CD14-positive monocyte (primary cell): ENCODE measurements around the gene PSG7. TPM values are rescaled to one million over a fixed set of nuclear protein-coding genes. Genes with fewer than 3 reads are reported as not detected.
"Not testable (repeated sequence)": the region's sequence is repeated elsewhere in the genome, so short reads cannot be mapped to it uniquely, and the experiment has no call there.

Source experiments
- DNase-seq, 3 donors: peaks; one replicate each; pipeline ENCODE4 v3.0.0-alpha.2; 2011 to 2022
- H2AFZ ChIP-seq: 2 replicates; pipeline ENCODE4 v1.6.0; 2012; ENCODE audit warnings: mild to moderate bottlenecking, low read depth, low read length, inconsistent platforms; ENCODE audit not compliant: insufficient read depth, poor library complexity, severe bottlenecking
- H3K27ac ChIP-seq, 2 donors: 1 replicate in 1 of 2; 2 replicates in 1 of 2; pipeline ENCODE4 v1.5.1; 2012 to 2013; ENCODE audit warnings: low read length in 2 of 2, control low read depth in 1 of 2, inconsistent platforms in 1 of 2, low read depth in 1 of 2, mild to moderate bottlenecking in 1 of 2
- H3K27me3 ChIP-seq, 2 donors: one replicate each; pipeline versions ENCODE4 v1.6.0 to v1.6.1; 2011 to 2013; ENCODE audit warnings: low read length in 2 of 2; ENCODE audit not compliant: control insufficient read depth in 2 of 2, insufficient read depth in 2 of 2
- H3K36me3 ChIP-seq, 2 donors: replicated peaks in 1 of 2; 1 replicate in 1 of 2; 2 replicates in 1 of 2; pipeline versions ENCODE4 v1.5.1 to v1.6.1; 2012 to 2013; ENCODE audit warnings: low read length in 2 of 2, control low read depth in 1 of 2, inconsistent platforms in 1 of 2, mild to moderate bottlenecking in 1 of 2; ENCODE audit not compliant: insufficient read depth in 2 of 2, control insufficient read depth in 1 of 2
- H3K4me1 ChIP-seq, 2 donors: 1 replicate in 1 of 2; 2 replicates in 1 of 2; pipeline versions ENCODE4 v1.5.1 to v1.6.1; 2012 to 2013; ENCODE audit warnings: low read length in 2 of 2, control low read depth in 1 of 2, inconsistent platforms in 1 of 2, mild to moderate bottlenecking in 1 of 2, moderate library complexity in 1 of 2; ENCODE audit not compliant: insufficient read depth in 2 of 2, control insufficient read depth in 1 of 2
- H3K4me2 ChIP-seq: replicated peaks from 2 replicates; pipeline ENCODE3; 2012; ENCODE audit warnings: low read length, moderate library complexity, mild to moderate bottlenecking; ENCODE audit not compliant: poor library complexity, severe bottlenecking; ENCODE audit errors: extremely low read depth
- H3K4me3 ChIP-seq, 3 experiments: fragments of 200-600 bp in 1 of 3; sonication (generic) in 1 of 3; replicated peaks in 1 of 3; 1 replicate in 2 of 3; 2 replicates in 1 of 3; pipeline ENCODE4 v1.5.1; 2011 to 2013; ENCODE audit warnings: low read length in 3 of 3, mild to moderate bottlenecking in 3 of 3, control low read depth in 2 of 3, low read depth in 2 of 3, inconsistent platforms in 1 of 3, moderate library complexity in 1 of 3
- H3K79me2 ChIP-seq: 2 replicates; pipeline ENCODE4 v1.6.0; 2012; ENCODE audit warnings: mild to moderate bottlenecking, control low read depth, inconsistent platforms, low read length, moderate library complexity; ENCODE audit not compliant: insufficient read depth
- H3K9ac ChIP-seq: 2 replicates; pipeline ENCODE4 v1.6.0; 2017; ENCODE audit warnings: low read length, mild to moderate bottlenecking; ENCODE audit not compliant: insufficient read depth, poor library complexity, severe bottlenecking
- H3K9me3 ChIP-seq, 2 donors: replicated peaks in 1 of 2; 1 replicate in 1 of 2; 2 replicates in 1 of 2; pipeline versions ENCODE4 v1.5.1 to v1.6.1; 2012 to 2013; ENCODE audit warnings: low read length in 2 of 2, control low read depth in 1 of 2; ENCODE audit not compliant: control insufficient read depth in 1 of 2, insufficient read depth in 1 of 2
- H4K20me1 ChIP-seq: 2 replicates; pipeline ENCODE4 v1.6.0; 2012; ENCODE audit warnings: mild to moderate bottlenecking, low read length, control low read depth, moderate library complexity; ENCODE audit not compliant: insufficient read depth
- H3K27ac Mint-ChIP-seq, 7 donors: one replicate each; pipeline ENCODE4 v1.8.0; 2020; ENCODE audit warnings: mild to moderate bottlenecking in 7 of 7, mixed read lengths in 7 of 7, moderate library complexity in 6 of 7, inconsistent platforms in 2 of 7
- H3K27me3 Mint-ChIP-seq, 3 donors: one replicate each; pipeline ENCODE4 v1.8.0; 2021 to 2022; ENCODE audit warnings: low read depth in 3 of 3, mild to moderate bottlenecking in 3 of 3, mixed read lengths in 3 of 3, moderate library complexity in 3 of 3, inconsistent platforms in 1 of 3
- H3K36me3 Mint-ChIP-seq, 2 donors: one replicate each; pipeline ENCODE4 v1.8.0; 2020; ENCODE audit warnings: mixed read lengths in 2 of 2, inconsistent platforms in 1 of 2, mild to moderate bottlenecking in 1 of 2
- H3K4me1 Mint-ChIP-seq: one replicate; pipeline ENCODE4 v1.8.0; 2020; ENCODE audit warnings: mild to moderate bottlenecking, mixed read lengths
- H3K4me3 Mint-ChIP-seq, 2 donors: one replicate each; pipeline ENCODE4 v1.8.0; 2020; ENCODE audit warnings: mild to moderate bottlenecking in 2 of 2, mixed read lengths in 2 of 2, moderate library complexity in 1 of 2
- H3K9me3 Mint-ChIP-seq, 7 donors: one replicate each; pipeline ENCODE4 v1.8.0; 2020 to 2022; ENCODE audit warnings: mixed read lengths in 7 of 7, mild to moderate bottlenecking in 6 of 7, moderate library complexity in 6 of 7, inconsistent platforms in 2 of 7
- CTCF ChIP-seq: fragments of 200-600 bp; IDR thresholded peaks from one replicate; pipeline ENCODE4 v1.8.0; 2022; ENCODE audit warnings: antibody characterized with exemption, mild to moderate bottlenecking
- WGBS: methylation state at CpG from one replicate; pipeline ENCODE4 v1.1.5; 2013; ENCODE audit warnings: missing lambda C conversion rate; ENCODE audit not compliant: insufficient coverage; 5-methylcytosine and 5-hydroxymethylcytosine counted together
- intact Hi-C, 2 donors: fragments of 100-400 bp; cut with micrococcal nuclease; formaldehyde crosslinking; loops; one replicate each; pipeline versions ENCODE4 v1.15.0 to v1.15.1; 2023
- polyA plus RNA-seq, 3 donors: library from polyadenylated mRNA; depleted of rRNA in 1 of 3; unstranded in 2 of 3; stranded (reverse) in 1 of 3; fragments of 300-500 nt in 2 of 3; fragments of >200 nt in 1 of 3; fragmentation: Illumina TruSeq in 2 of 3; gene quantifications; 1 replicate in 2 of 3; 2 replicates in 1 of 3; pipeline ENCODE4 v1.2.3, GENCODE V29; 2012 to 2021

PSG7 gene
- polyA plus RNA-seq, 3 donors = not detected

- no CpG with 5 or more reads among the region's 3 CpGs for WGBS
Observed at GRCh38 chr19:42919757-42920079, 17.3 kb downstream of the PSG7 start.

GRCh38 chr19:42919070-42919756, 17.8 kb downstream of the PSG7 start:
- H3K4me1 ChIP-seq, H3K4me3 Mint-ChIP-seq, H4K20me1 ChIP-seq, DNase-seq, H3K27me3 ChIP-seq, H3K4me3 ChIP-seq, H3K9ac ChIP-seq, H3K36me3 ChIP-seq, H2AFZ ChIP-seq, H3K9me3 ChIP-seq, intact Hi-C loops, H3K4me2 ChIP-seq, H3K27ac Mint-ChIP-seq, H3K9me3 Mint-ChIP-seq, H3K27me3 Mint-ChIP-seq, H3K4me1 Mint-ChIP-seq, H3K27ac ChIP-seq, H3K36me3 Mint-ChIP-seq, H3K79me2 ChIP-seq: not testable (repeated sequence)
- TF ChIP-seq CTCF = peak; percentile 20
- WGBS = 77% methylated on average over 15 of the region's 26 CpGs

More at GRCh38 chr19:42919757-42920079, 17.3 kb downstream of the PSG7 start:
- H3K27me3 Mint-ChIP-seq = peaks cover 2 to 9% (median 7%) of the 10 kb centered on the region in 3 donors
- DNase-seq = no peak
- peaks cover 0 to 3% (median 0%) of the 10 kb centered on the region in 7 donors for H3K9me3 Mint-ChIP-seq
- H3K27ac Mint-ChIP-seq = peak overlapping the region in 1 of 7 donors; percentile 43
- no peak overlapping the region for H3K4me3 ChIP-seq
- H3K36me3 ChIP-seq = no peaks in the 10 kb centered on the region
- no peak overlapping the region for H2AFZ ChIP-seq
- H3K4me1 ChIP-seq = no peaks in the 10 kb centered on the region
- no peaks in the 10 kb centered on the region for H3K4me1 Mint-ChIP-seq
- H3K36me3 Mint-ChIP-seq = no peaks in the 10 kb centered on the region
- no peak overlapping the region for H3K27ac ChIP-seq
- H3K4me2 ChIP-seq = no peak overlapping the region
- no peaks in the 10 kb centered on the region for H3K9me3 ChIP-seq
- no peaks in the 10 kb centered on the region for H3K27me3 ChIP-seq
- TF ChIP-seq CTCF = no peak
- H3K9ac ChIP-seq = no peak overlapping the region
- no peak overlapping the region for H3K4me3 Mint-ChIP-seq
- no peaks in the 10 kb centered on the region for H4K20me1 ChIP-seq
- intact Hi-C loops = no loop called here
- no peaks in the 10 kb centered on the region for H3K79me2 ChIP-seq

- H3K79me2 ChIP-seq, H4K20me1 ChIP-seq, intact Hi-C loops, H3K27ac ChIP-seq, H3K4me1 ChIP-seq, H3K4me3 Mint-ChIP-seq, H3K9me3 ChIP-seq, H3K4me3 ChIP-seq, DNase-seq, H3K36me3 ChIP-seq, H2AFZ ChIP-seq, H3K36me3 Mint-ChIP-seq, H3K4me2 ChIP-seq, H3K9ac ChIP-seq, H3K27me3 Mint-ChIP-seq, H3K4me1 Mint-ChIP-seq, H3K27me3 ChIP-seq, H3K9me3 Mint-ChIP-seq: not testable (repeated sequence)
- WGBS = 48% methylated on average over 10 of the region's 15 CpGs
- H3K27ac Mint-ChIP-seq = peak overlapping the region in 1 of 7 donors; percentile 28
Observed at GRCh38 chr19:42918377-42919069, 18.5 kb downstream of the PSG7 start.
